ENCODE results near the gene PLOD3. TPM values are rescaled to one million over a fixed set of nuclear protein-coding genes. Genes with fewer than 3 reads are reported as not detected.
"Not testable (repeated sequence)": the region's sequence is repeated elsewhere in the genome, so short reads cannot be mapped to it uniquely, and the experiment has no call there.

PLOD3 gene, protein sequence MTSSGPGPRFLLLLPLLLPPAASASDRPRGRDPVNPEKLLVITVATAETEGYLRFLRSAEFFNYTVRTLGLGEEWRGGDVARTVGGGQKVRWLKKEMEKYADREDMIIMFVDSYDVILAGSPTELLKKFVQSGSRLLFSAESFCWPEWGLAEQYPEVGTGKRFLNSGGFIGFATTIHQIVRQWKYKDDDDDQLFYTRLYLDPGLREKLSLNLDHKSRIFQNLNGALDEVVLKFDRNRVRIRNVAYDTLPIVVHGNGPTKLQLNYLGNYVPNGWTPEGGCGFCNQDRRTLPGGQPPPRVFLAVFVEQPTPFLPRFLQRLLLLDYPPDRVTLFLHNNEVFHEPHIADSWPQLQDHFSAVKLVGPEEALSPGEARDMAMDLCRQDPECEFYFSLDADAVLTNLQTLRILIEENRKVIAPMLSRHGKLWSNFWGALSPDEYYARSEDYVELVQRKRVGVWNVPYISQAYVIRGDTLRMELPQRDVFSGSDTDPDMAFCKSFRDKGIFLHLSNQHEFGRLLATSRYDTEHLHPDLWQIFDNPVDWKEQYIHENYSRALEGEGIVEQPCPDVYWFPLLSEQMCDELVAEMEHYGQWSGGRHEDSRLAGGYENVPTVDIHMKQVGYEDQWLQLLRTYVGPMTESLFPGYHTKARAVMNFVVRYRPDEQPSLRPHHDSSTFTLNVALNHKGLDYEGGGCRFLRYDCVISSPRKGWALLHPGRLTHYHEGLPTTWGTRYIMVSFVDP
- 65.4 and 80.8 TPM in 2 replicates for total RNA-seq

DNA sequence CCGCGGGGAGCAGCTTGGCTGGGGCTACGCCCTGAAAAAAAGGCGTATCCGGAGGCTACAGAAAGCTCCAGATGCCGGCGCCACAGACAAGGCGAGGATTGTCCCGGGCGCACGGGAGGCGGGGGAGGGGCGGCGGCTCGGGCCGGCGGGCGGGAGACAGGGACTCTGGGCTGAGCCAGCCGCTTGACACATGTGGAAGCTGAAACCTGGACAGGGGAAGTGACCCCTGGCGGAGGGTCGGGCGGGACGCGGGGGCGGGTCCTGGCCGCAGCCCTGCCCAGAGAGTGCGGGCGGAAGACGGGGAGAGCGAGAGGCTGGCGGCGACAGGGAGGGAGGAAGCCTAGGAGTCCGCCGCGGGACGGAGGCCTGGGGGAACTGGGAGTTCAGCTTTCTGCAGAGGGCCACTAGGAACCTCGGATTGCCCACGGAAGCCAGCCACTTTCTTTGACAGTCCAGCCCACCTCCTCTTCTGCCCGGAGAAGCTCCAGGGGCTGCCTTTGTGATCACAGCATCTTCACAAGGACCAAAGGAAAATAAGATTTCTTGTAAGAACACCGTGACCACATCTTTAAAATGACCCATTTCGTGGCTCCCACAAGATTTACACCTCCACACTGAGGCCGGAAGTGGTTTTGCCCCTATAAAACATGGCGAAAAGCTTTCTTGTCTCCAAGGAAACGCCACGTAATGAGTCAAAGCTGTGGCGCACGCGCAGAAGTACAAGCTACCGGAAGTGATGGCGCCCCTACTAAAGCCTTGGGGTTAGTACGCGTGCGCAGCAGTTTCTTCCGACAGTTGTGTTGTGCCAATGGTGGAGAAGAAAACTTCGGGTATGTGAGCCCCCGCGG is at the start of gene PLOD3, which contains the start of gene ZNHIT1:
Gene PLOD3 (minus strand): TSS at position 194 of the 848 bp plus-strand sequence. CDS start 307 bp downstream, outside the sequence.
Gene ZNHIT1 (plus strand): TSS at position 778 of the 848 bp plus-strand sequence. CDS start 31 bp downstream, at position 809.
- peak; percentile 88 for DNase-seq (ENCODE audit: low read depth, low spot score)

DNA sequence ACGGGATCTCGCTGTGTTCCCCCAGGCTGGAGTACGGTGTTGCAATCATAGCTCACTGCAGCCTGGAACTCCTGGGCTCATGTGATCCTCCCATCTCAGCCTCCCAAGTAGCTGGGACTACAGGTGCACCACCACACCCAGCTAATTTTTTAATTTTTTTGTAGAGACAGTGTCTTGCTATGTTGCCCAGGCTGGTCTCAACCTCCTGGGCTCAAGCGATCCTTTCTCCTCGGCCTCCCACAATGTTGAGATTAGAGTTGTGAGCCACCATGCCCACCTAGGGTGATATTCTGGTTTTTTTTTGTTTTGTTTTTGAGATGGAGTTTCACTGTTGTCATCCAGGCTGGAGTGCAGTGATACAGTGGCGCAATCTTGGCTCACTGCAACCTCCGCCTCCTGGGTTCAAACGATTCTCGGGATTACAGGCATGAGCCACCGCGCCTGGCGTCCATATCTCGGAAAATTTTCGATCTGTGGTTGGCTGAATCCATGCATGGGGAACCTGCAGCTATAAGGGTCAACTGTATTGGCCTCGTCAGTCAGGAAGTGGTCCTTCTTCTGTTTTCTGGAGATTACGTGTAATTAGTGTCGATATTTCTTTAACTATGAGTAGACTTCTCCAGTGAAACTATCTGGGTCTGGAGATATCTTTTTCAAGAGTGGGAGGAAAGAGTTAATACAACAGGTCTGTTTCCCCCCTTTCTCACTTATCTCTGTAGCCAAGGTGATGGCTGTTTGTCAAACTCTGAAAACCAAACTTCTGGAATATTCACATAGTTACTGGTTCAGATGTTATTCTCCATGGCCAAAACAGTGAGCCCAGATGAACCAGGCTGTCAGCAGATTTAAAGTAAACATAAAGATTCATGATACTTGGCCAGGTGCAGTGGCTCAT is 48.5 kb upstream of the PLOD3 start:
- DNase-seq (ENCODE audit: low read depth, low spot score) = no peak

DNA sequence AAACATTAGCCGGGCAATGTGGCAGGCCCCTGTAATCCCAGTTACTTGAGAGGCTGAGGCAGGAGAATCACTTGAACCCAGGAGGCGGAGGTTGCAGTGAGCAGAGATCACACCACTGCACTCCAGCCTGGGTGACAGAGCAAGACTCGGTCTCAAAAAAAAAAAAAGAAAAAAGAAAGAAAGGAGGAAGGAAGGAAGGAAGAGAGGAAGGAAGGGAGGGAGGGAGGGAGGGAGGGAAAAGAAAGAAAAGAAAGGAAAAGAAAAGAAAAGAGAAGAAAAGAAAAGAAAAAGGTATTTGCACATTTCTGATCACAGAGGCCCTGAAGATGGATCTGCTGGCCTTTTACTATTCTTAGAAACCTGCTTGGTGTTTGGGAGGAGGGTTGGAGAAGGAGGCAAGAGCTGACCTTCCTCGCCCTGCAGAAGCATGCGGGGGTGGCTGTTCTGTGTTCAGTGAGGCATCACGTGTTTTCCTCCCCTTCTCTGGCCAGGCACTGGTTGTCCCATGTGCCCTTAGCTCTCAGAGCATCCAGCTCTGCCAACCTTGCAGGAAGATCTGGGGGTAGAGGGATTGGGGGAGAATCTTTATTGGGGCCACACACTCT is 46.8 kb upstream of the PLOD3 start:
- not testable (repeated sequence) for DNase-seq (ENCODE audit: low read depth, low spot score)

DNA sequence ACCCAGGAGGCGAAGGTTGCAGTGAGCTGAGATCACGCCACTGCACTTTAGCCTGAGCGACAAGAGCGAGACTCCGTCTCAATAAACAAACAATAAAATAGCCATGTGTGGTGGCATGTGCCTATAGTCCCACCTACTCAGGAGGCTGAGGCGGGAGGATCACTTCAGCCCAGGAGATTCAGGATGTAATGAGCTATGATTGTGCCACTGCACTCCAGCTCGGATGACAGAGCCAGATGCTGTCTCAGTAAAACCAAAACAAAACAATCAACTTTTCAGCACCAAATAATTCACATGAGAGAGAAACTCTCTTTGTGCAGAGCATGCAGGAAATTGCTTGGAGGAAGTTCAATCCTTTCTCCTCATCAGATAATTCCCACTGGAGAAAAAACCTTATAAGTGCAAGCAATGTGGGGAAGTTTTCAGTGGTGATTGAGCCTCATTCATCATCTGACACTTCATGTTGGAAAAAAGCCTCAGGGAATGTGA is 40.9 kb upstream of the PLOD3 start:
- DNase-seq (ENCODE audit: low read depth, low spot score) = no peak

DNA sequence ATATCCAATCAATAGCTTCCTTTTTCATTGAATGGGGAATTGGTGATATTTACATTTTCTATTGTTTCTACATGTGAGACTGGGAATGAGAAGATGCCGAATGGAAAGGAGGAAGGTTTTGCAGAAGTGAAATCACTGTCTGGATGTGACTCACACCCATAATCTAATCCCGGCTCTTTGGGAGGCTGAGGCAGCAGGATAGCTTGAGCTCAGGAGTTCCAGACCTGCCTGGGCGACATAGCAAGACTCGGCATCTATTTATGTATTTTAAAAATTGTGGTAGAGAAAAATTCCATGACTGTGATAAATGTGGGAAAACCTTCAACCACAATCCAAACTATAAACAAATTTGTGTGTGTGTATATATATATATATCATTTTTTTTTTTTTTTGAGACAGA is 38.4 kb upstream of the PLOD3 start:
- DNase-seq (ENCODE audit: low read depth, low spot score) = no peak

DNA sequence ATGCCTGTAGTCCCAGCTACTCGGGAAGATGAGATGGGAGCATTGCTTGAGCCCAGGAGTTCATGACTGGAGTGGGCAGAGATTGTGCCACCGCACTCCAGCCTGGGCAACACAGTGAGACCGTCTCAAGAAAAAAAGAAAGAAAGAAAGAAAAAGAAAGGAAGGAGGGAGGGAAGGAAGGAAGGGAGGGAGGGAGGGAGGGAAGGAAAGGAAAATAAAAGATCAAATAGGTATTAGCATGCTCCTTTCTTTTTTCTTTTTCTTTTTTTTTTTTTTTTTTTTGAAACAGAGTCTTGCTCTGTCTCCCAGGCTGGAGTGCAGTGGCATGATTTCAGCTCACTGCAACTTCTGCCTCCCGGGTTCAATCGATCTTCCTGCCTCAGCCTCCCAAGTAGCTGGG is 35.8 kb upstream of the PLOD3 start:
- DNase-seq (ENCODE audit: low read depth, low spot score) = not testable (repeated sequence)

DNA sequence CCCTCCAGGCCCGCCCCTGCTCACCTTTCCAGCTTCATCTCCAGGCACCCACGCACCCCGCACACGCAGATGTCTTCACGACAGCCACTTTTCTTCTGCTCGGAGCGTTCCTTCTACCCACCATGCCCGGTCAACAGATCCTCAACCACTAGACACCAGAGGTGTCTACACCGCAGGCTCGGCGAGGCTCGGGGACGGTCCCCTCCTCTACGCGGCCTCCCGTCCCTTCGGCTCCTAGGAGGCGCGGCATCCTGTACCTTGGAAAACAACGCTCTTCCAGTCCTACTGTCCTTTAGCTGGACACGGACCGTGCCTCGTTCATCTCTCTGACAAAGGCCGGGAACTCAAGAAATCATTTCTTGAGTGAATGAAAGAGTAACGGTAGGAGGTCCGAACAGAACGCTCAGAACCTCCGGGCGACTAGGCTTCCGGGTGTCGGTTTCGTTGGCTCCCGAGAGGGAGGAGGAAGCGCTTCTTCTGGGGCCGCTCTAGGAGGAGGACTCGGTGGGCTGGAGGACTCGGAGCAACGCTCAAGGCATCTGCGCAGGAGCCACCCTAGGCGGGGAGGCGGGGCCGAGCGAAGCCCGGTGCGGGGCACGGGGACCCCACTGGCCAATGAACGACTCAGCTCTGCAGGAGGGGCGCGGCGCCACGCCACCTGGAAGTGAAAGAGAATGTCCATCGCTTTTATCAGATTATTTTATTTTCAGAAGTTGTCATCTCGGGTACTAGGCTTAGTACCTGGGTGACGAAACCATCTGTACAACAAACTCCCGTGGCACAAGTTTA is 34.7 kb upstream of the PLOD3 start:
- DNase-seq (ENCODE audit: low read depth, low spot score) = peak; percentile 93

DNA sequence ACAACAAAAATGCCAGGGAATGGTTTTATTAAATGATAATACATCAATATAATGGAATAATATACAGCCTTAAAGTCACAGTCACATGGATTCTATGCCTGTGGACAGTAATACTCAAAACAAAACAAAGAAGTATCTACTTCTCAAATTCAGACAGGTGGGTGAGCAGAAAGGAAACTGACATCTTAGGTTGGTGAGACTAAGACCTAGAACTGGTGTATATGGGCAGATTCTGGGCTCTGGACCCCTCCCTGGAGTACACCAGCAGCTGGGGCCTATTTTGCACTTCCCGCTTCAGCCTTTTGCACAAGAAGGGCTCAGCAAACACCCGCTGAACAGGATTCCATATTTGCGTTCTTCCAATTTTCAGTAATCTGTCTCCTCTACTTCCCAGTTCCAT is 32.9 kb upstream of the PLOD3 start:
- no peak for DNase-seq (ENCODE audit: low read depth, low spot score)

DNA sequence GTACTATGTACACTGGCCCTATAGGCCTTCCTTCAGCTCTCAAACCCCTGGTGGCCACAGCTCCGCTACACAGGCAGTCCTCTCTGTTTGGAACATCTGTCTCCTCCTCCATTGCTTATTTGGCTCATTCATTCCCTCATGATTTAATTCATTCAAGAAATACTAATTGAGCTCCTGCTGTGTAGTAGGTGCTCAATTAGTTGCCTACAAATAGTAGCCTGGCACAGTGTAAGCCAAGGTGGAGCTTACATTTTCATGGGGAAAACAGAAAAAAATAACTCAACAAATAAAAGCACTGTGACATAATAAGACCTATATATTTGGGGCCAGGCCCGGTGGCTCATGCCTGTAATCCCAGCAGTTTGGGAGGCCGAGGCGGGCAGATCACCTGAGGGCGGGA is 30.9 kb upstream of the PLOD3 start:
- DNase-seq (ENCODE audit: low read depth, low spot score) = no peak

DNA sequence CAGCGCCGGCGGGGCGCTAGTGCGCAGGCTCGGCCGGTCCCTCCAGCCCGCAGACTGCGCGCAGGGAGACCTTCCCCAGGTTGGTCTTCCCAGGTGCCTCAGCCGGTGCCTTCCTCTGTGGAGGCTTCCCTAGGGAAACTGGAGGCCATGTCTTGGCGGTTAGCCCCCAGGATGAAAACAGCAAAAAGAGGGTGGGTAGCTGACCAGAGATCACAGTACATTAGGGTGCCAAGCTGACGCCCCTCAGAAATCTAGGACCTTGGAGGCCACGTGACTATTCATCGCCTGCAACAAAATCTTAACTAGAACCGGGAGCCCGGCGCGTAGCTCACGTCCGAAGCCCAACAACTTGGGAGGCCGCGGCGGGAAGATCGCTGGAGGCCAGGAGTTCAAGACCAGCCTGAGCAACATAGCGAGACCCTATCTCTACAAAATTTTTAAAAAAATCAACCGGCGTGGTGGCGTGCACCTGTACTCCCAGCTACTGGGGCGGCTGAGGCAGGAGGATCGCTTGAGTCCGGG is 27.8 kb upstream of the PLOD3 start:
- DNase-seq (ENCODE audit: low read depth, low spot score) = no peak

DNA sequence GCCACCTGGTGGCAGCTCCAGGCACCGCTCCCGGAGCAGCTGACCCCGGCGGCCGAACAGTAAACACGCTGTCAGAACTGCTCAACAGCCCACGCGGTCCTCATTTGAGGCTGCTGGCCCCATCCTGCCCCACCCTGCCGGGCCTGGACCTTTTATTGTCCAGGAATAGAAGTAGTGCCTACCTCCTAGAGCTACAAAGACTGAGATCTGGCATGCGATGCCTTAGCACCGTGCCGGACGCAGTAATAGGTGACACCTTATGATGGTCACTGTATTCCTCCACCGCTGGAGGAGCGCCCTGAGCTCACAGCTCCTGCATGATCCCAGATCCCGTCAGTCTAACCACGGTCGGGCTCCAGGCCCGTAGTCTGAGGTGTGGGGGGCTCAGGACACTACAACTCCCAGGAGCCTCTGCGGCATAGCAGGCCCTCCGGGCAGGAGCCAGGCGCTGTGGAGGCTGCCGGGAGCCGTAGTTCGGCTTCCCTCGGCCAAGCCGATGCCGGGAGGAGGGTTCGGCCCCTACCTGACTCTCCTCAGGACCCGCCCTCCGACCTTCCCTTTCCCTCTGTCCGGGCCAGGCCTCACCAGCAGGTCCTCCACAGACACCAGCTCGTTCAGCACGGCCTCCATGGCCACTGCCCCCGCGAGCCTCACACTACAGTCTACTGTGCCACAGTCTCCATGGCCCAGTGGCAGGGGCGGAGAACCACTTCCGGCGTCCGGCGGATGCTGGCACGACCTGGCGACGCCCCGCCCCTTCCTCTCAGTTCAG is 27.2 kb upstream of the PLOD3 start, which contains the start of gene FIS1:
Gene FIS1 (minus strand): TSS at position 707 of the 772 bp plus-strand sequence. CDS start 77 bp downstream, at position 630.
- peak; percentile 65 for DNase-seq (ENCODE audit: low read depth, low spot score)

DNA sequence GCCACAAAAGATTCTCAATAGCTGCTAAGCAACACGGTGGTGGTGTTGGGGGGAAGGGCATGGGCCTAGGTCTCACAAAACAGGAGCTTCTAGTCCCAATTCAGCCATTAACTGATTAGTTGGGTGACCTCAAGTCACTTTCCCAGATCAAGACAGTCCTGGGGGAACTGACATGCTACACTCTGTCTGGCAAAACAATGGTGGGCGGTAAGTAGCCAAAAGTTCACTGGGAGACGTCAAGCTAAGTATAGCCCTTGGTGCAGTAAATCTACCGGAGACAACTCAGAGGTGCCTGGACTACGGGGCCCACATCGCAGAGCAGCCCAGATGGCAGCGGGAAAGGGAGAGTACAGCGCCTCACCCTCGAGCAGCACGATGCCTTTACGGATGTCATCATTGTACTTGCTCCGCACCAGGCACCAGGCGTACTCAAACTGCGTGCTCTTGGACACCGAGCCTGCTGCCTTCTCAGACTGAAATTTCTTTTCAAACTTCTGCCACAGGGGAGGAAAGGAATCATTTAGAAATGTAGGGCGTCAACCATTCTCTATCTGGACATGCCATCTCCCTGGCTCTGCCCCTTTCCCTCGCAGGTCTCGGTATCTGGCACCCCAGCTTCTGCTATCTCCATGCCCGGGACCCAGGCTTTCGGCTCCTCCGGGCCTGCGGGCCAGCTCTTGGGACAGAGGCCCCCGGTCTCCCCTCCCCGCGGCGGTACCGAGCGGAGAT is 26.4 kb upstream of the PLOD3 start:
- DNase-seq (ENCODE audit: low read depth, low spot score) = no peak

DNA sequence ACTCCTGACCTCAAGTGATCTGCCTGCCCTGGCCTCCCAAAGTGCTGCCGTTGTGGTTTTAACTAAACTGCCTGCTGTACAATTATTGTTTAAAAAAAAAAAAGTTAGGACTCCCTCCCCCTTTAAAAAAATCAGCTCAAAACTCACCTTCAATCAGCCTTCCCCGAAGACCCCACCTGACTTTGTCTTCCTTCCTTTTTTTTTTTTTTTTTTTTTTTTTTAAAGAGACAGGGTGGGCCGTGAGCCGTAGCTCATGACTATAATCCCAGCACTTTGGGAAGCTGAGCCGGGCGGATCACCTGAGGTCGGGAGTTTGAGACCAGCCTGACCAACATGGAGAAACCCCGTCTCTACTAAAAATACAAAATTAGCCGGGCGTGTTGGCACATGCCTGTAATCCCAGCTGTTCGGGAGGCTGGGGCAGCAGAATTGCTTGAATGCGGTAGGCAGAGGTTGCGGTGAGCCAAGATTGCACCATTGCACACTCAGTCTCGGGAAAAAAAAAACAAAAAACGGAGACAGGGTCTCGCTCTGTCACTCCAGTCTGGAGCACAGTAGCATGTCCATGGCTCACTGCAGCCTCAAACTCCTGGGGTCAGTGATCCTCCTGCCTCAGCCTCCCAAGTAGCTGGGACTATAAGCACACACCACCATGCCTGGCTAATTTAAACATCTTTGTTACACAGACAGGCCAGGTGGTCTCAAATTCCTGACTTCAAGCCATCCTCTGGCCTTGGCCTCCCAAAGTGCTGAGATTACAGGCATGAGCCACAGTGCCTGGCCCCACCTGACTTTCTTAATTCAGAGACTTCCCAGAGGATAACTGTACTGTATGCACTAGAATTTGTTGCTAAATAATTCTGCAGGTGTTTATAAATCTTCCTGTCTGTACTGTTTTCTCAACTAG is 24.3 kb upstream of the PLOD3 start:
- no peak for DNase-seq (ENCODE audit: low read depth, low spot score)

DNA sequence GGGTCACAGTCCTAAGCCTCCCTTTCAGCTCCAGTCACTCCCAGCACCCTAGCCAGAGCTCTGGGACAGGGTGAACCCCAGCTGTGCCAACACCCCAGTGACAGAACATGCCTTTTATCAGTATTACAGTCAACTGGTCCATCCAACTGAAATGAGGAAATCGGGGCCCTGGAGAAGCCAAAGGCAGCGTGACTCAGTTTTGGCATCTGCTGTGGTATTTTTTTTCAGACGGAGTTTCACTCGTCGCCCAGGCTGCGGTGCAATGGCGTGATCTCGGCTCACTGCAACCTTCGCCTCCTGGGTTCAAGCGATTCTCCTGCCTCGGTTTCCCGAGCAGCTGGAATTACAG is 23.6 kb upstream of the PLOD3 start:
- no peak for DNase-seq (ENCODE audit: low read depth, low spot score)

DNA sequence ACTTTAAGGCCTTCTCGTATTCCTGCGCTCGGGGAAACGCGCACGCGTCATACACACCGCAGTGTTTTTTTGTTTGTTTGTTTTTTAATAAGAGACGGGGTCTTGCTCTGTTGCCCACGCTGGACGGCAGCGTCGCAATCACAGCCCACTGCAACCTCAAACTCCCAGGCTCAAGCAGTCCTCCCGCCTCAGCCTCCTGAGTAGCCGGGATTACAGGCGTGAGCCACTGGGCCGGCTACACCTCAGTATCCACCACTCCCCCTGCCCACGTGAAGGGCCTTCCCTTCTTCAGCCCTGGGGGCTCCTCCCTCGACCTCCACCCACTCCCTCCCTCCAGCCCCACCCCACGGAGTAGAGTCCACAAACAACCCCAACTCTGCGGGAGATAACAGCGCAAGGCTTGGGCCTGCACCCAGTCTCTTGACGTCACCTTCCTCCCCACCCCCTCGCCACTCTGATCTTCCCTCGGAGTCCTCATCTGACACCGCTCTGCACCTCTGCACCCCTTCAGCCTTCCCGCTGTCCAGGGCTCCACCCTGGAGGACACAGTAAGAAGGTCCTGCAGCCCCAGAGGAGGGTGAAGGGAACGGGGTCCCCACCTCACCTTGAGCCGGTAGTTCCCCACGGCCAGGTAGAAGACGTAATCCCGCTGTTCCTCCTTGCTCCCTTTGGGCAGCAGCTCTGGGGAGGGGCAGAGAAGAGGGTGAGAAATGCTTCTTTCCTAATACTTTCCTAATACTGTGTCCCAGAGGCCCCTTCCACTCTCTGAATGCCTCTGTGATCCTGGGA is 23.0 kb upstream of the PLOD3 start:
- DNase-seq (ENCODE audit: low read depth, low spot score) = no peak

DNA sequence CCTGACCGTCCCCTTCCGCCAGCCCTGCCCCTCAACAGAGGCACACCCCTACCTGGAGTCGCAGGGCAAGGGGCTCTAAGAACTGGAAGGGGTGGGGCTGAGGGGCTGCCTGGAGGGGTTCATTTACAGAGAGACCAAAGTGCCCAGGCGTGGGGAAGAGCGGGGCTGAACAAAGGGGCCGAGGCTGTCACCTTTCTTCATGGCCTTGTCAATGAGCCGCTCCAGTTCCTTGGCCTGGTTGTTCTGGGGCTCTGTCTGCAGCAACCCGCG is 22.5 kb upstream of the PLOD3 start:
- DNase-seq (ENCODE audit: low read depth, low spot score) = no peak

Measured in pulmonary artery endothelial cell (primary cell).